ENCODE measurements around the gene CALM1.

CALM1 gene

DNA sequence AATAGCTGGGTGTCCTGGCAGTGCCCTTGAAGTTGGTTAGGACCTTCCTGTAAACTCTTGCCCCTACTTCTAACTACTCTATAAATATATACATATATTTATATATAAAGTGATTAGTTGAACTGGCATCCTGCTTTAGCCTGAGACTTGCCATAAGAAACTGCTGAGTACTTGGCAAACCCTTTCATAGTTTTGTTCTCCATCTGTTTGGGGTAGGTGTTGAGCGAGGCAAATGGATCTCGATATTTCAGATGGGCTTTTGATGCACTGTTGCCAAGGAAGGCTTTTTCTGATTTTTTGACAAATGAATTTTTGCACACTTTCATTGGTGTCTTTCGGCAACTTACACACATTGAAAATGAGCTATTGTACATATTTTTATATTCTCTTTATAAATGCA, 10.4 kb downstream of the CALM1 start:
- DNase-seq (ENCODE audit: low read depth in 2 of 2, low spot score in 1 of 2): no peak

DNA sequence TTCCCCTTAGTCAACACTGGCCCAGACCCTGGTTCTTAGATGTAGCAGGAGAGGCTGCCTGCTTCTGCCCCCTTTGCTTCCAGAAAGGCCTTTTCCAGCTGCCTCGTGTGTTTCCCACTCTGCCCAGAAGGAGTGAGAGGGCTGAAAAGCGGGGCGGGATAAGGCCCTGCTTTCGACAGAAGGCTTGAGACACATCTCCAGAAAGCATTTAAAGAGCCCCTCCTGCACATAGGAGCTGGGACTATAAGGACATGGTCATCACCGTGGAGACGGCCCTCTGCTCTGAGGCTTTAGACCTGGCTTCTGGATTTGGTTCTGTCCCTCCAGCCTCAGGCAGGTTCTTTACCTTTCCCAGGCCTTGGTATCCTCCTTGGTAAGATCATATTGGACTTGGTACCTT, 11.9 kb downstream of the CALM1 start:
- DNase-seq (ENCODE audit: low read depth in 2 of 2, low spot score in 1 of 2): no peak

DNA sequence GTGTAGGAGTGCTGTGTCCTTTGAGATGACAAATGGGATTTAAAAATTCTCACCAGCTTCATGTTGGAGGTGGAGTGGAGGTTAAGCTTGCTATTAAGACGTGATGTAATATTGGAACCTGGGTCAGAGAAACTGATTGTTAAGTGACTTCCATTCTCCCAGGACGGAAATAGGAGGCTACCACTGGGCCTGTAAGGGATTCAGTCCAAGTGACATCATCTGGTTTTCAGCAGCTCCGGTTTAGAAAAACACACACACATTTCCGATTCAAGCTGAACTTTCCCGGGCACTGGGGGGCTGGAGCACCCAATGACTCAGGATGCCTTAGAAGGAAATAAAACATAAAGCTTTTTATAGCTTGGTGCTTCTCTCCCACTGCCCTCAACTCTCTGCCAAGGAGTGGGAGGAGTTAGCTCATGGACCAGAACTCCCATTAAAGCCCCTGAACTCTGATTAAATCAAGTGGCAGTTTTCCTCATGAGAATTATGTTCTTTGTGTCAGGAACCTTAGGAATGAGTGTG, 12.4 kb downstream of the CALM1 start:
- DNase-seq (ENCODE audit: low read depth in 2 of 2, low spot score in 1 of 2): no peak

DNA sequence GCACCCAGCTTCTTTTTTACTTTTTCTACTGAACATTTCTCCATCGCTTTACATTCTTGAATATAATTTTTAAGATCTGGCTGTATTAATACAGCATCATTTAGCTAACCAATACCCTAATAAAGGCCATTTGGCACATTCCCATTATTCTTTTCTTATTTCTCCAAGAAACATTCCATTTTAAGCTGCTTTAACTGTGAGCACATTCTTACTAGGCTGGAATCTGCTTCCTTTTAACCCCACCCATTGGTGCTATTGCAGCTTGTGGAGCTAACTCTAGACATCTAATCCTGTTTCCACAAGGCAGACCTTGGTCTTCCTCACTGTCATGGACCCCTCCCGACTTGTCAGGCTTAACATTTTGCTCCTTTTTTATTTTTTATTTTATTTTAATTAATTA, 15.2 kb downstream of the CALM1 start:
- no peak for DNase-seq (ENCODE audit: low read depth in 2 of 2, low spot score in 1 of 2)

DNA sequence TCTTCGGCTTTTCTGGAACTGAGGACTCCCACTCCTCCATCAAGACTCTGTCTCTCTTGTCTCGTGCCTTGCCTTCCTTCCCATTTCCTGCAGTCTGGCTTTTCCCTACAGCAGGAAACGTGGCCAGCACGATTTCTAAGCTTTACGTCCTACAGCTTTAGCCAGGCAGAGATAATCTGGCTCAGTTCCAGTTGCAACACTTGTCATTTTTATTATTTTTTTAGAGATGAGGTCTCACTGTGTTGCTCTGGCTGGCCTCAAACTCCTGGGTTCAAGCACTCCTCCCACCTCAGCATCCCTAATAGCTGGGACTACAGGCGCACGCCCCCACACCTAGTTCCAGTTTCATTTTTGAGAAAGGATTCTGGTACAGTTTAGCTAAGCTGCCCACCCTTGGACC, 19.9 kb downstream of the CALM1 start:
- no peak for DNase-seq (ENCODE audit: low read depth in 2 of 2, low spot score in 1 of 2)

DNA sequence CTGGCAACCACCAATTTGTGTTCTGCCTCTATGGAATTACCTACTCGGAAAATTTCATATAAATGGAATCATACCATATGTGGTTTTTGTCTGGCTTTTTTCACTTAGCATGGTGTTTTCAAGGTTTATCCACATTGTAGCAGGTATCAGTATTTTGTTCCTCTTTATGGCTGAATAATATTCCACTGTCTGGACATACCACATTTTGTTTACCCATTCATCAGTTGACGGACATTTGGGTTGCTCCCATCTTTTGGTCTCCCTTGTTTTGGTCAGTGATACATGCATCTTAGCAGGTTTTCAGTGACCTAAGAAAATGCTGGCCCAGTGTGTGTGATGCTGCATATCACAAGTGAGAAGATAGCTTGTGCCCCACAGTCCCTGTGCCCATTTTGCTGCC, 21.2 kb downstream of the CALM1 start:
- no peak for DNase-seq (ENCODE audit: low read depth in 2 of 2, low spot score in 1 of 2)

DNA sequence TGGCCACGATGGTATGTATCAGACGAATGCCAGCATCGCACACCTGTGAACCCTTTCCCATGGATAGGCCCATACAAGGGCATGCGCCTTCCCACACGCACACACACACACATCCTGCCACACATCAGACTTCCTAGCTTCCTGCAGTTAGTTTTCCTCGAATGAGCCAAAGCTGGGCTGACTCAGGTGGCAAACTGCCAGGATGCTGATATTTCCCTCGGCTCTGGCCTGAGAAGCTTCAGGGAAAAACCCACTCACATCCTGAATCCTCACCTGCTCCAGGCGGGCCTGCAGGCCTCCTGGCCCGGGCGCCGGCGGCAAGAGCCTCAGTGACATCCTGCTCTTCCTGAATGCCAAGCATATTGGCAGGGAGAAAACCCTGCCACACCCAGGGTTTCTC, 22.4 kb downstream of the CALM1 start:
- no peak for DNase-seq (ENCODE audit: low read depth in 2 of 2, low spot score in 1 of 2)

DNA sequence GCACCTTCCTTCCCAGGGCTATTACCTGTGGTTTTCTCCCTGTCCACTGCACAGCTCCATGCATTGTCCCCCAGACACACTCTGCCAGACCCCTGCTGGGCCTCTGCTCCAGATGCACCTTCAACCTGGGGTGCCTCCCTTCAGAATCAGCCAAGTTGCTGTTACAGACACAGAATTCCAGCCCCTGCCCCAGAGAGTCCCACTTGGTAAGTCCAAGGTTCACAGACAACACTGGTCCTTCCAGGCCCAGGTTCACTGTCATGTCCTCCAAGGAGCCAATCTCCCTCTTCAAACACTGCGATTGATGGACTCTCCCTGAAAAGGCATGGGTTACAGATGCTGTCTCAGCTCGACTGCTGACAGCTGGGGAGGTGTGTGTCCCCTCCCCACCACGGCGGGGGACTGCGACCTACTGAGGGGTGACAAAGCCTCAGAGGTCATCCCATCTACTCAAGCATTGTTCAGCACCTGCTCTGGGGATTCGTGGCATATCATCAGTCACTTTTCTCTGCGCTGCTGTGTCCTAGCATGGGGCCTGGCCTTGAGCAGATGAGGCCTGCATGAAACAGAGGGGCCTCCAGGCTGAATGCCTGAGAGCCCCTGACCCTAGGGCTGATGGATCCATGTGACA, 24.3 kb downstream of the CALM1 start:
- no peak for DNase-seq (ENCODE audit: low read depth in 2 of 2, low spot score in 1 of 2)

DNA sequence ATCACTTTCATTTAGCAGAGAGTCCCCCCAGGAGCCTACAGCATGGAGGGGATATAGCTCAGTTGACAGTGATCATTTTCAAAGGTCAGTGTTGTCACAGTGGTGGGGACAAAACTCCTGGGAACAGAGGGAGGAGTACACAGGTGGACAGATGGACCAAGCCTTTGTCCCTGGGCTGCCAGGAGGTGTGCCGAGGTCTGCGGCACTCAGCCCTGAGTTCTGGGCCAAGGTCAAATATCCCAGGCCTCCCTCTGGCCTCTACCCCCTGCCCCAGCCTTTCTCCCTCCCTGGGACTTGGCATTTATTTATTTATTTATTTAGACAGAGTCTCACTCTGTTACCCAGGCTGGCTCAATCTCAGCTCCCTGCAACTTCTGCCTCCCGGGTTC, 24.8 kb downstream of the CALM1 start:
- no peak for DNase-seq (ENCODE audit: low read depth in 2 of 2, low spot score in 1 of 2)

DNA sequence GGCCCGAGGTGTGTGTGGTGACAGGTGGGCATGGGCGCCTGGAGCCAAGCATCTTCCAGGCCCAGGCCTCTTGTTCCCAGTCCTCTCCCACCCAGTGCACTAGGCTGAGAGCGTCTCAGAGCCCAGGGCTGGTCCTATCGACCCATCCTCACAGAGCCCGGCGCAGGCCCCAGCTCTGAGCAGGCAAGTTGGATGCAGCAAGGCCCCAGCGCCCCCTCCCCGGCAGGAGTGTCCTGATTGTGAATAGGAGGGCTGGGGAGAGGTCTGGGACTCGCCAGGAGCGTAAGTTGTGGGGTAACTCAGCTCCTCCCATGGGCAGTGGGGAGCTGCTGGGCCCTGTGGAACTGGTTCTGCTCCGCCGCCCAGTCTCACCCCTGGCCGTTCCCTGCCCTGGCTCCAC, 26.3 kb downstream of the CALM1 start:
- no peak for DNase-seq (ENCODE audit: low read depth in 2 of 2, low spot score in 1 of 2)

DNA sequence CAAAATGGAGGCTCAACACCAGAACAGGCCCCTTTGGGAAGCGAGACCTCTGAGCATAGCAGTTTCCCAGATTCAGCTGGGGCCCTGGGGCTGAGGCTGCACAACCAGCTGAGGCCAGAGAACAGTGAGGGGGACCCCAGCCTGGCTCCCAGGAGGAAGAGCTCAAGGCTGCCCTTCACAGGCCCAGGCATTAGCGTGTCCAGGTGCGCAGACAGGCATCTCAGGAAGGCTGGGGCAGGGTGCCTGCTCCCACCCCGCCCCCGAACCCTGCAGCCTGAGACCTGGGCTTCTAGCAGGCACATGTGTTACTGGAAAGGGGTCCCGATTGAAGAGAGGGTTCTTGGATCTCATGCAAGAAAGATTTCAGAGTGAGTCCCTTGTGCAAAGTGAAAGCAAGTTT, 27.2 kb downstream of the CALM1 start:
- DNase-seq (ENCODE audit: low read depth in 2 of 2, low spot score in 1 of 2): no peak

DNA sequence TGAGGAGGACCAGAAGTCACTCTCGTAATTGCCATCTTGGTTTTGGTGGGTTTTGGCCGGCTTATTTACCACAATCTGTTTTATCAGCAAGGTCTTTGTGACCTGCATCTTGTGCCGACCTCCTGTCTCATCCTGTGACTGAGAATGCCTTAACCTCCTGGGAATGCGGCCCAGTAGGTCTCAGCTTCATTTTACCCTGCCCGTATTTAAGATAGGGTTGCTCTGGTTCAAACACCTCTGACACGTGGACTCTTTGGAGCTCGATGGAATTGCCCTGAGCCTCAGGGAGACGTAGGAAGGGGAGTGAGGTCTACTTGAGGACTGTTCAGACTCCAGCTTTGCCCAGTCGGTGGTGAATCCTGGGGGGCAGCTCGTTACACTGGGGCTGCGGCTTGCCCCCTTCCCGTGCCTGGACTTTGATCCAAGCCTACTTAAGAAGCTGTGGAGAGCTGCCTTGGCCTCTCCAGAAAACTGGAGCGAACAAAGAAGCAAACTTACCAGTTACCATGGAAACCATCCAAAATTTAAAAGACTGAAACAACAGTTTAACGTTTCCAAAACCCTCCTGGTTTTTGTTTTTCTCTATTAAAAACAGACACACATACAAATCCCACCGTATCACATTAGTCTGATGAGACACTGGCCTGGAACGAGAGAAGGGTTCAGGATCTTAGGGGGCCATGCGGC, 28.0 kb downstream of the CALM1 start:
- no peak for DNase-seq (ENCODE audit: low read depth in 2 of 2, low spot score in 1 of 2)

DNA sequence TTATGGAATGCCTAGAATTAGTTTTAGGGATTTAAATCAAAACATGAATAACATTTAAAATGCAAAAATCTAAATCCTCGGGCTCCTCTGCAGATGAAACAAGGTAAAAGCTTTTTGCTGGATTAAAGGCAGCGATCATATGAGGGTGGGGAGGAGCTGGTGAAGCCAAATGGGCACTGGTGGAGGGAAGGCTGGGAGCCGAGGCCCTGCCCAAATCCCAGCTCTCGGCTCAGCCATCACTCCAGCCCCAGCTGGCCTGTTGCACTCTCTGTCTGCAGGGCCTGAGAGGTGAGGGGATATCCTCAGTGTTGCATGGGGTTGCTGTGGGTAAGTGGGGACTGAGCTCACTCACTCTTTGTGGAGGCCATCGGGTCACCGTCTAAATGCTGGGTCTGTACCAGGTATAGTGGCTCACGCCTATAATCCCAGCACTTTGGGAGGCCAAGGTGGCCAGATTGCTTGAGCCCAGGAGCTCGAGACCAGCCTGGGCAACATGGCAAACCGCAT, 28.6 kb downstream of the CALM1 start:
- DNase-seq (ENCODE audit: low read depth in 2 of 2, low spot score in 1 of 2): no peak

DNA sequence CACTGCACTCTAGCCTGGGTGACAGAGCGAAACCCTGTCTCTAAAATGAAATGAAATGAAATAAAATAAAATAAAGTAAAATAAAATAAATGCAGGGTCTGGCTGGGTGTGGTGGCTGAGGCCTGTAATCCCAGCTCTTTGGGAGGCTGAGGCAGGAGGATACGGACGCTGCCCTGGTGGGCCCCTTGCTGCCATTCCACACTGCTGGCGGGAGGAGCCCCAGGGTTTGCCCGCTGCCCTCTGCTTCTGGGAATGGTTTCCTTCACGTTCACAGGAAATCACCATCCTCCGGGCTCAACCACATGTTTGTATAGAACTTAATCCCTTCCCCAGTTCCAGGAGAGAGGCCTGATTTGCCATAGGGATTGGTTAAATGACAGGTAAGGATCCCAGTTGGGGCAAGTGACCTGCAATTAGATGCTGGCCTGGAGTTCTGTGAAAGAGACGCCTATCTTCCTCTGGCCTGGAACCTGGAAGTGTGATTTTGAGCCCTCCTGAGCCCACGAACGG, 29.3 kb downstream of the CALM1 start:
- DNase-seq (ENCODE audit: low read depth in 2 of 2, low spot score in 1 of 2): no peak

DNA sequence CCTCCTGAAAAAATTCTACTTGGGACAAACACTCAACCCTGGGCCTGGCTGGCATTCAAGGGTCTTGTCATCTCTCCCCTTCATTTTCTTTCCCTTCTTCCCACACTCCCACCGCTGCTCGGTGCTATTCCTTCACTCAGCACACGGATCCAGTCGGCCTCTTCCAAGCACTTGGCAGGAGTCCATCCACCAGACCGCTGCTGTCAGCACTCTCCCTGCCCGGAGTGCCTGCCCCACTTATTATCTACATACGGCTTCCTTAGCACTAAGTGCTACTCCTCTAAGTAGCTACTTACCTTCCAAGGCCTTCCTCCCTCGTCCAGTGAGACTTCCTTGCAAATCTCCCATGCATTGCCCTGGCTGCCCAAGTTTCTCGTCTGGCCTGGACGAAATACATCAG, 29.8 kb downstream of the CALM1 start:
- no peak for DNase-seq (ENCODE audit: low read depth in 2 of 2, low spot score in 1 of 2)

DNA sequence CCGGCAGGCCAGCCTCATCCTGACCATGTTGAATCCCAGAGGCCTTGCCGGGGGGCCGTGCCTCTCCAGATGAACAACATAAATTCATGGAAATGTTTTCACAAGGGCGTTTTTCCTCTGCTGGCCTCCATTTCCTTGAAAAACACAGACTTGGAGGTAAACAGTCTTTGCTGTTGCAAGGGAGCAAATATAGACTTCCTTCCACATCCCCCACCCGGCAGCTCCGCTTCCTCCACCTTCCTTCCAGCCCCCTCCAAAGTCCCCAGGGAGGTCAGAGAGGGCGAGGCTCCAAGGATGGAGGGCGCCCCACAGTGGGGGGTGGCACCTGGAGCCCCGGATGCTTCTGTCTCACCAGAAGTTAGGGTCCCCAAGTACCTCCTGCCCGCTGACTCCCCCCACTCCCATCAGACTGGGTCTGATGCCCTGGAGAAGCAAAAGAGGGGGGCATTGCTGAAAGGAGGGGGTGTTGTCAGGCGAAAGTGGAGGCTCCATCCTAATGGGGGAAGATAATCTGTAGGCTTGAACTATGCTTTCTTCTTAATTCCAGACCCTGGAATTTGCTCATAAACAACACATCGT, 31.1 kb downstream of the CALM1 start:
- no peak for DNase-seq (ENCODE audit: low read depth in 2 of 2, low spot score in 1 of 2)

DNA sequence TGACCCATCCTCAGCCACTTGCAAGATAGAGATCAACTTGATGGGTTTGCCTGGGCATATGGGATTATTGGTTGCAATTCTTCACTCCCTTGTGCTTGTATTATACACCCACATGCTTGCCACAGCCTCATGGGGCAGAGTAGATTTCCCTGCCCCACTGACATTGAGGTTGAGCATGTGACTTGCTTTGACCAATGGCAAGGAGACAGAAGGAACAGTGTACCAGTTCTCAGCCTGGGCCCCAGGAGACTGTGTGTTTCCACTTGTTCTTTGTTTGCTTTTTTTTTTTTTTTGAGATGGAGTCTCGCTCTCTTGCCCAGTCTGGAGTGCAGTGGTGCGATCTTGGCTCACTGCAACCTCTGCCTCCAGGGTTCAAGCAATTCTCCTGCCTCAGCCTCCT, 31.8 kb downstream of the CALM1 start:
- DNase-seq (ENCODE audit: low read depth in 2 of 2, low spot score in 1 of 2): no peak

DNA sequence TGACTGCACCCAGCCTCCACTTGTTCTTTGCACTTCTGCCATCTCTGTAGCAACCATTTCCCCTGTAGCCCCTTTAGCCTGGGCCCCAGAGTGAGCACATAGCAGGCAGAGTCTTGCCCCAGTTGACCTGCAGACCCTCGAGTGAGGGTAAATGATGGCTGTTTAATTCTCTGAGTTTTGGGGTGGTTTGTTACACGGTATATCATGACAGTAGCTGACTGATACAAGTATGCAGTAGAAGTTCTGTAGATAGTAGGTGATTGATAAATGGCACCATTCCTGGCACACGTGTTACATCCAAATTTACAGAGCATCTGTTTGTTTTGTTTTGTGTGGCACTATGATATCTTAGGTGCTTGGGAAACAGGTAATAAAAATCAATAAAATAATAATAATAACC, 32.4 kb downstream of the CALM1 start:
- DNase-seq (ENCODE audit: low read depth in 2 of 2, low spot score in 1 of 2): no peak

DNA sequence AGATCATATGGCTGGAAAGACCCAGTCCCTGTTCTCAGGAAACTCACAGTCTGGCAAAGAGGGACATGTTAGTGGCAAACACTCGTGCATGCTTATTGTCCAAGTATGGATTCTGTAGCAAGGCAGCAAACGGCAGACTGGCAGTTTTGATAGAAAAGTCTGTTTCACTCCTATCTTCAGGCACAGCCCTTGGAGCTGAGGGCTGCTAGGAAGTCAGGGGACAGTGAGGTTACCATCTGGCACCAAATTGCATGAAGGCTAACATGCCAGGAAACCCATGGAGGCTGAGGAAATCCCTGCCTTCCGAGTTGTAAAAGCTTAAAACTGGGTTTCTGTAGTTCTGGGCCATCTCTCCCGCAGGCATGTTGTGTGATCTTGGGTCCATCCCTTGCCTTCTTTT, 32.9 kb downstream of the CALM1 start:
- no peak for DNase-seq (ENCODE audit: low read depth in 2 of 2, low spot score in 1 of 2)

DNA sequence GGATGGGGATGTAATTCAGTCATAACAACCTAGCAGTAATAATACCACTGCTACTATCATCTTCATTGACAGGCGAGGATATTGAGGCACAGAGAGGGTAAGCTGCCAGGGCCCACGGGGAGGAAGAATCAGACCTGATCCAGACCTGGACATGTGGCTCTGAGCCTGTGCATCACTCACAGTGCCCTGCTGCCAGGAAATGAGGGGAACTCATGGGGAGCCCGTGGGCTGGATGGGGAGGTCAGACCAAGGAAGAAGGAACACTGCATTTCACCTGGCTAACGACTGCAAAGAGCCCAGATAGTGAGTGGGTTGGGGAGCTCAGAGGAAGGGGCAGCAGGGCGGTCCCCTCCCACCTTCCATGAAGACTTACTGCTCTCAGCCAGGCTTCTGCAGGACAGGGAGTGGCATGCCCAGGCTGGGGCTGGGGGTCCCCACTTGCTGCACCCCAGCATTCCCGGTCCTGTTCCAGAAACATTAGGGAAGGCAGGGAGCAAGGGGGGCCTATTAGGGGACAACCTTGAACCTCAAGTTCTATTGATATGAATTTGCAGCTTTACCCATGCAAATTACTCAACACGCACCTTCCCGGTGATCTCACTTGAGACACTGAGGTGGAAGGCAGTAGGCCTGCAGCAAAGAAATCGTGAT, 37.7 kb downstream of the CALM1 start:
- DNase-seq (ENCODE audit: low read depth in 2 of 2, low spot score in 1 of 2): no peak

DNA sequence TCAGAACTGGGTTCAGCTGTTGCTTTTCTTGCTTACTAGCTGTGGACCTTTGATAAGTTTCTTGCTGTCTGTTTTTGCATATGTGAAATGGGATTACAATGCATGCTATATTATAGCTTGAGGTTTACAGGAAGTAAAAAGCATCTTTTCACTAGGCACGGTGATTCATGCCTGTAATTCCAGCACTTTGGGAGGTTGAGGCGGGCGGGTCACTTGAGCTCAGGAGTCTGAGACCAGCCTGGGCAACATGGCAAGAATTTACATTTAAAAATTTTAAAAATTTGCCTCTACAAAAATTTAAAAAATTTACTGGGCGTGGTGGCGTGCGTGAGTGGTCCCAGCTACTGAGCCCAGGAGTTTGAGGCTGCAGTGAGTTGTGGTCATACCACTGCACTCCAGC, 42.0 kb downstream of the CALM1 start:
- no peak for DNase-seq (ENCODE audit: low read depth in 2 of 2, low spot score in 1 of 2)

DNA sequence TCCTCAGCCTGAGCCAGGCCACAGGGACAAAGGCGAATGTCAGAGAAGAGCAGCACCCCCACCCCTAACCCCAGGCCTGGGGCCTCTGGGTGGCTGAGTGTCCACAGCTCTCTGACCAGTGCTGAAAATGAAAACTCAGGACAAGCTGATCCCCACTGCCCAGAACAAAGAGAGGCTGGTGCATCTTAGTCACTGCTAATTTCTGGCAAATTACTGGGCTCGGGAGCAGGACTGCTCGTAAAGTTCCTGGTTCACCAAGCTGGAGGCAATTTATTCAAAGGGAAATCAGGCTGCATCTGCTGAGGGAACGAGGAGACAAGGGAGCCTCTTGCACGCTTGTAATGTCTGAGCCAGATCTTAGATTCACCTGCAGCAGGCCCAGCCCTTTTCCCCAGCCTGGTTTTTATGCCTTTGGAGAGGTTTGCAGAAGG, 43.2 kb downstream of the CALM1 start:
- DNase-seq (ENCODE audit: low read depth in 2 of 2, low spot score in 1 of 2): no peak
